ENCODE measurements around the gene PRPF19.

The PRPF19 gene

GRCh38 chr11:60944490-60945294, 38.3 kb upstream of the PRPF19 start:
- FAIRE-seq (no peak), DNase-seq (ENCODE audit: insufficient read length, low spot score) (no peak)
- TF ChIP-seq CTCF (IDR thresholded peaks at IDR 0.05; ENCODE audit: insufficient read depth, missing control alignments): no peak

GRCh38 chr11:60942970-60943565, 36.7 kb upstream of the PRPF19 start:
- FAIRE-seq: no peak
- DNase-seq (ENCODE audit: insufficient read length, low spot score): no peak
- TF ChIP-seq CTCF (IDR thresholded peaks at IDR 0.05; ENCODE audit: insufficient read depth, missing control alignments): no peak

- no peak for DNase-seq (ENCODE audit: insufficient read length, low spot score)
- FAIRE-seq: no peak
- TF ChIP-seq CTCF (IDR thresholded peaks at IDR 0.05; ENCODE audit: insufficient read depth, missing control alignments): no peak
Measured at GRCh38 chr11:60942219-60942618, 35.8 kb upstream of the PRPF19 start.

GRCh38 chr11:60941371-60942119, 35.2 kb upstream of the PRPF19 start:
- no peak for FAIRE-seq
- no peak for DNase-seq (ENCODE audit: insufficient read length, low spot score)
- TF ChIP-seq CTCF (IDR thresholded peaks at IDR 0.05; ENCODE audit: insufficient read depth, missing control alignments): no peak

- no peak for TF ChIP-seq CTCF (IDR thresholded peaks at IDR 0.05; ENCODE audit: insufficient read depth, missing control alignments)
- no peak for FAIRE-seq
Measured at GRCh38 chr11:60939855-60940254, 33.5 kb upstream of the PRPF19 start.

GRCh38 chr11:60939301-60939700, 32.9 kb upstream of the PRPF19 start:
- no peak for FAIRE-seq
- no peak for TF ChIP-seq CTCF (IDR thresholded peaks at IDR 0.05; ENCODE audit: insufficient read depth, missing control alignments)

More at GRCh38 chr11:60939855-60940254, 33.5 kb upstream of the PRPF19 start:
- DNase-seq (ENCODE audit: insufficient read length, low spot score): no peak

More at GRCh38 chr11:60939301-60939700, 32.9 kb upstream of the PRPF19 start:
- no peak for DNase-seq (ENCODE audit: insufficient read length, low spot score)

Data from D721Med (cell line).